ENCODE data around the gene OR52B6. TPM values are rescaled to one million over a fixed set of nuclear protein-coding genes. Genes with fewer than 3 reads are reported as not detected.

The OR52B6 gene, protein sequence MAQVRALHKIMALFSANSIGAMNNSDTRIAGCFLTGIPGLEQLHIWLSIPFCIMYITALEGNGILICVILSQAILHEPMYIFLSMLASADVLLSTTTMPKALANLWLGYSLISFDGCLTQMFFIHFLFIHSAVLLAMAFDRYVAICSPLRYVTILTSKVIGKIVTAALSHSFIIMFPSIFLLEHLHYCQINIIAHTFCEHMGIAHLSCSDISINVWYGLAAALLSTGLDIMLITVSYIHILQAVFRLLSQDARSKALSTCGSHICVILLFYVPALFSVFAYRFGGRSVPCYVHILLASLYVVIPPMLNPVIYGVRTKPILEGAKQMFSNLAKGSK
- not detected for total RNA-seq
- not detected for polyA plus RNA-seq
- long read RNA-seq, donor 1, result 0 reads
- long read RNA-seq, donor 2, result 0 reads
- long read RNA-seq, donor 3, result 0 reads
- long read RNA-seq, donor 4, result 0 reads

DNA sequence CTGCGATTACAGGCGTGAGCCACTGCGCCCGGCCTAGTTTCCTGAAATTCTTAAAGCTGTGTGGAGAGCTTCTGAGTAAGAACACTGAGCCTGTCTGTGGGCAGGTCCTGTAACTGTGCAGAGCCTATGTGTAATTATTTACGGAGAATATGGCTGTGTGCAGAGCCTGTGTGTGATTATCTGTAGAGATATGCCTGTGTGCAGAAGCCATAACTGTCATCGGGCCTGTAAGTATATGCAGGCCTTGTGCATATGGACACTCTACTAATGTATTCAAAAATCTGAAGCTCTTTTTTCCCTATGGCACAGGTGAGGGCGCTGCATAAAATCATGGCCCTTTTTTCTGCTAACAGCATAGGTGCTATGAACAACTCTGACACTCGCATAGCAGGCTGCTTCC, at the start of gene OR52B6:
Gene OR52B6 (plus strand): TSS at position 301 of the 400 bp plus-strand sequence. CDS start 0 bp downstream, at position 301.
- H3K9me3 ChIP-seq (ENCODE audit: control insufficient read depth, low read length), result no peaks in the 10 kb centered on the region
- DNase-seq (no peak), ATAC-seq (no peak)
- H3K4me1 ChIP-seq (ENCODE audit: control insufficient read depth, insufficient read depth, low read length), result no peaks in the 10 kb centered on the region
- H3K4me3 ChIP-seq (ENCODE audit: low read length), result no peak within 1 kb of the TSS
- intact Hi-C loops (cut with DNase I), result no loop called here
- 93% methylated on average over 8 of the region's 8 CpGs for WGBS
- H3K27me3 ChIP-seq (ENCODE audit: control insufficient read depth, insufficient read depth), result no peaks in the 10 kb centered on the region
- no peak within 1 kb of the TSS for H3K27ac ChIP-seq (ENCODE audit: low read length)

DNA sequence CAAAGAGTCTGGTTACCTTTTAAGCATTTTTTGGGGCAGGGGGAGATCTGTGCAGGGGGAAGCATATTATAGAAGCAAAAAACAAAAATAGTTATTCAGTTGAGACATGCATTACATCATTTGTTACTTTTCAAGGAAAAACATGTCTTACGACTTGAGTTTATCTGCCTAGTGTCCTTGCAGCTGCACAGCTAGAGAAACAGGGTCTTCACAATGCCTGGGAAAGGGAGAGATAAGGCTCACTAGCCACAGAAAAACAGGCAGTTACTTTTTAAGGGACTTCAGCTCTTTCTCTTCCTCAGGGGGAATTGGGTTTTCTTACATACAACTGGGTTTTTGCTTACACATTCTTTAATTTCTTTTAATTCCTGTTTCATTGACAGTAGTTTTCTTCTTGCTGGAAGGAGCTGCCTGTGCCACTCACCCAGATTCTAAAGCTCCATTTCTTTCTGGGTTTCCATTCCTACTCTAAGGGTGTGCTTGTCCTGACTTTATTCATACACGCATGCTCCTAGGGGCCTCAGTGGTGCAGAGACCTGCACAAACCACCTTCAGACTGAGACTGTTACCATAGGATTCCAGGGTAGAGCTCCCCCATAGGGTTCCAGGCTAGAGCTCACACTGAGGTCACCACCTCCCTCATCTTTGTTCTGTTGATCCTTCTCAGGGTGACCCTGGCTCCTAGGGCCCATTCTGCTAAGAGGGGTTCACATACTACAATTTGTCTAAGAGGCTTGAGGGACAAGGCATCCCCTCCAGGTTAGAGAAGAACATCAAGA, 49.4 kb upstream of the OR52B6 start:
- WGBS, result 66% methylated on average over 2 of the region's 2 CpGs
- no peak for ATAC-seq
- no peak overlapping the region for H3K27ac ChIP-seq (ENCODE audit: low read length)

DNA sequence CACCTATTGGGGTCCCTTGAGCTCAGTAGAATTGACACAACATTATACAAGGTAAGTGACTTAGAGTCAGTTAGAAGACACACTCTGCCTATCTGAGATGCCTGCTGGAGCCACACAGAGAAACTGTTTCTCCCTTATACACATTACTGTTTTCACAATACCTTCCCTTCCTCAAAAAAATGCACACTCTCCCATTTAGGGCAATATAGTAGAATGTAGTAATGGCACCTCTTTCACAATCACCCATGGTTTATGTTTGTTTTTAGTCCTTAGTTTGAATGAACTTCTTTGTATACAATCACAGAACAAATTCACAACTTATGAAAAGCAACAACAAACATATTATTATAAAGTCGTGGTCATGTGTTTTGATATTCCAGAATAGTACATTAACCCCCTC, 46.6 kb upstream of the OR52B6 start:
- intact Hi-C loops (cut with DNase I), result no loop called here
- ATAC-seq, result no peak
- no peaks in the 10 kb centered on the region for H3K4me1 ChIP-seq (ENCODE audit: control insufficient read depth, insufficient read depth, low read length)
- no peak overlapping the region for H3K4me3 ChIP-seq (ENCODE audit: low read length)
- no peaks in the 10 kb centered on the region for H3K27me3 ChIP-seq (ENCODE audit: control insufficient read depth, insufficient read depth)
- WGBS, result 71% methylated on average over 1 of the region's 1 CpG
- H3K27ac ChIP-seq (ENCODE audit: low read length), result no peak overlapping the region
- no peak for DNase-seq
- no peaks in the 10 kb centered on the region for H3K9me3 ChIP-seq (ENCODE audit: control insufficient read depth, low read length)

More for the DNA sequence above, 49.4 kb upstream of the OR52B6 start:
- intact Hi-C loops (cut with DNase I), result loop anchor here in 1 of 4 donors (2.0 kb wide), 1 partner anchor 34 kb away; no protein-coding TSS in a partner anchor
- Histone ChIP-seq H3K9me3 (ENCODE audit: control insufficient read depth, low read length) (no peaks in the 10 kb centered on the region), H3K4me1 (ENCODE audit: control insufficient read depth, insufficient read depth, low read length) (no peaks in the 10 kb centered on the region), H3K4me3 (ENCODE audit: low read length) (no peak overlapping the region), H3K27me3 (ENCODE audit: control insufficient read depth, insufficient read depth) (no peaks in the 10 kb centered on the region)
- DNase-seq, result no peak

DNA sequence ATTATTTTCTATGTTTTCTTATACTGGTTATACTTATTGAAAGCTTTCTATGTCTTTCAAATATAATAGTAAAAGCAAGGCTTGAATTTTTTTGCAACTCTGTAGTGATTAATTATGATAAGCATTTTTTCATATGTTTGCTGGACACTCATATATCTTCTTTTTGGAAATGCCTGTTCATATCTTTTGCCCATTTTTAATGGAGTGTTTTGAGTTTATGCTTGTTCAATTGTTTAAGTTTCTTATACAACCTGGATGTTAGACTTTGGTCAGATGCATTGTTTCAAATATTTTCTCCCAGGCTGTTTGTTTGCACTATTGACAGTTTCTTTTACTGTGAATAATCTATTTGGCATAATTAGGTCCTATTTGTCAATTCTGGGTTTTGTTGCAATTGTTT, 44.2 kb upstream of the OR52B6 start:
- ATAC-seq (no peak), DNase-seq (no peak)
- no peaks in the 10 kb centered on the region for H3K4me1 ChIP-seq (ENCODE audit: control insufficient read depth, insufficient read depth, low read length)
- H3K27me3 ChIP-seq (ENCODE audit: control insufficient read depth, insufficient read depth), result no peaks in the 10 kb centered on the region
- no peak overlapping the region for H3K4me3 ChIP-seq (ENCODE audit: low read length)
- no peaks in the 10 kb centered on the region for H3K9me3 ChIP-seq (ENCODE audit: control insufficient read depth, low read length)
- intact Hi-C loops (cut with DNase I), result no loop called here
- no peak overlapping the region for H3K27ac ChIP-seq (ENCODE audit: low read length)

DNA sequence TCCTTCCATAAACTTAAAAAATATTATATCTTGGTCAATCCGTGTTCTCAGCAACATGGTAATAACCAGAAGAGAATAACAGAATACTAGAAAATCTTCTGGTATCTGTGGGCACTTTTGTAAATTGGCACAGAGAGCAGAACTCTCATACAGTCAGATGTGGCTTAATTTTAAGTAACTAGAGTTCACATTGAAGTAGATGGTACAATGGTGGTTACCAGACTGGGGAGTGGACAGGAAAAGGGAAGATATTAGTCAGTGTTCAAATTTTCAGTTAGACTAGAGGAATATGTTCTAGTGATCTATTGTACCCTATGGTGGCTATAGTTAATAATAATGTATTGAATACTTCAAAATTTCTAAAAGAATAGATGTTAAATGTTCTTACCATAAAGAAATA, 39.2 kb upstream of the OR52B6 start:
- H3K4me1 ChIP-seq (ENCODE audit: control insufficient read depth, insufficient read depth, low read length), result no peaks in the 10 kb centered on the region
- no peaks in the 10 kb centered on the region for H3K9me3 ChIP-seq (ENCODE audit: control insufficient read depth, low read length)
- intact Hi-C loops (cut with DNase I), result no loop called here
- WGBS, result 47% methylated on average over 1 of the region's 1 CpG
- H3K27me3 ChIP-seq (ENCODE audit: control insufficient read depth, insufficient read depth), result no peaks in the 10 kb centered on the region
- DNase-seq (no peak), ATAC-seq (no peak)
- H3K4me3 ChIP-seq (ENCODE audit: low read length), result no peak overlapping the region
- no peak overlapping the region for H3K27ac ChIP-seq (ENCODE audit: low read length)

DNA sequence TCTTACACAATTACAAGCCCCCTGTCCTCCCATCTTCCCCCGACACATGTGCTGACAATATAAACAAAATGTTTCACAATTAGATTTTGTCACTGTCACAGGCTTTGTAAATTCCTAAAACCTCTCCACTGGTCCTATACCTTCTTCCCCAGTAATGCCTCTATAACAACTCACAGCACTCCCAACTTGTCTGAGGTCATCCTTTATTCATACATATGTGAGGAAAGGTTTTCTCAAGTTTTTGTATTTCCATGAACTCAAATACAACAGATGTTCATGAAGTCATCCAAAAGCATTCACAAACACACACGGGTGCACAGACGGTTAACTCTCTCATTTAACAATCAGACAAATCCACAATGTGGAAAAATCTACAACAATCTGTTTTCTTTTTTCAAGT, 34.2 kb upstream of the OR52B6 start:
- no peaks in the 10 kb centered on the region for H3K4me1 ChIP-seq (ENCODE audit: control insufficient read depth, insufficient read depth, low read length)
- H3K4me3 ChIP-seq (ENCODE audit: low read length), result no peak overlapping the region
- DNase-seq (no peak), ATAC-seq (no peak)
- H3K27ac ChIP-seq (ENCODE audit: low read length), result no peak overlapping the region
- intact Hi-C loops (cut with DNase I), result no loop called here
- WGBS, result 81% methylated on average over 3 of the region's 3 CpGs
- H3K27me3 ChIP-seq (ENCODE audit: control insufficient read depth, insufficient read depth), result no peaks in the 10 kb centered on the region
- H3K9me3 ChIP-seq (ENCODE audit: control insufficient read depth, low read length), result no peaks in the 10 kb centered on the region

DNA sequence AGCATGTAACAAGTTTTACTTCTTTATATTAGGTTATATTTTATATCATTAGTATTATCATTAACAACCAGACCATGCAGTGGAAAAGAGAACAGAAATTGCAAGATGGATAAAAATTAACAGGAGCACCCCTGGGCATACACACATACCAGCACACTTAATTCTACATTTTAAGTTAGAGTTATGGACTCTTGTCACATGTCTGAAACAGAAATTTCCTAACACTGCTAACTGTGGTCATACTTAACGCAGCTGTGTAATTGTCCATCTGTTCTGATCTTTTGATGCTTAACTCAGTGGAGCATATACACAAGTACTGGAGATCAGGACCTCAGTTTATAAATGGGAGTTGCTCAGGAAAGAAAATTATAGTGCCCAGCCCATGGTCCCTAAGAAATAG, 32.7 kb upstream of the OR52B6 start:
- Histone ChIP-seq H3K27ac (ENCODE audit: low read length) (no peak overlapping the region), H3K4me1 (ENCODE audit: control insufficient read depth, insufficient read depth, low read length) (no peaks in the 10 kb centered on the region), H3K9me3 (ENCODE audit: control insufficient read depth, low read length) (no peaks in the 10 kb centered on the region), H3K27me3 (ENCODE audit: control insufficient read depth, insufficient read depth) (no peaks in the 10 kb centered on the region), H3K4me3 (ENCODE audit: low read length) (no peak overlapping the region)
- ATAC-seq (no peak), DNase-seq (no peak)
- 97% methylated on average over 1 of the region's 1 CpG for WGBS
- intact Hi-C loops (cut with DNase I), result no loop called here

DNA sequence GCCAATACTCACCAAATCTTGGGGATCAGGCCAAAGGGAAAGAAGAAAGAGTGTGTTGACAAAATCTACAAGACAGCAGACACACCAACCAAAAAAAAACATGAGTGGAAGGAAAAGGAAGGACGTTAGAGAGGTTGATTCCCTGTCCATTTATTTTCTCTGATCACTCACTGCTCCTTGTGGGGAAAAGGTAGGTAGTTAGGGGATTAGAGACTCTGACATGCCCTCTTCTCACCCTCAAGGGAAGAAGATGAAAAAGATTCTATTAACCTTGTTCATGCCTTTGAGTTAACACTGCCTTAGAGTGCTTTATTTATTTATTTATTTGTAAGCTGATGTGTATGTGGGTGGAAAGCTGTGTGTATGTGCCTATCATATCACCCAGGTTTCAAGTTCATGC, 32.2 kb upstream of the OR52B6 start, which contains the start of gene OR52H1:
Gene OR52H1 (minus strand): TSS at position 101 of the 400 bp plus-strand sequence. CDS start 3,035 bp downstream, outside the sequence.
- DNase-seq (no peak), ATAC-seq (no peak)
- intact Hi-C loops (cut with DNase I), result no loop called here
- Histone ChIP-seq H3K4me3 (ENCODE audit: low read length) (no peak within 1 kb of the TSS), H3K4me1 (ENCODE audit: control insufficient read depth, insufficient read depth, low read length) (no peaks in the 10 kb centered on the region), H3K9me3 (ENCODE audit: control insufficient read depth, low read length) (no peaks in the 10 kb centered on the region), H3K27me3 (ENCODE audit: control insufficient read depth, insufficient read depth) (no peaks in the 10 kb centered on the region), H3K27ac (ENCODE audit: low read length) (no peak within 1 kb of the TSS)
- 35% methylated on average over 1 of the region's 1 CpG for WGBS

DNA sequence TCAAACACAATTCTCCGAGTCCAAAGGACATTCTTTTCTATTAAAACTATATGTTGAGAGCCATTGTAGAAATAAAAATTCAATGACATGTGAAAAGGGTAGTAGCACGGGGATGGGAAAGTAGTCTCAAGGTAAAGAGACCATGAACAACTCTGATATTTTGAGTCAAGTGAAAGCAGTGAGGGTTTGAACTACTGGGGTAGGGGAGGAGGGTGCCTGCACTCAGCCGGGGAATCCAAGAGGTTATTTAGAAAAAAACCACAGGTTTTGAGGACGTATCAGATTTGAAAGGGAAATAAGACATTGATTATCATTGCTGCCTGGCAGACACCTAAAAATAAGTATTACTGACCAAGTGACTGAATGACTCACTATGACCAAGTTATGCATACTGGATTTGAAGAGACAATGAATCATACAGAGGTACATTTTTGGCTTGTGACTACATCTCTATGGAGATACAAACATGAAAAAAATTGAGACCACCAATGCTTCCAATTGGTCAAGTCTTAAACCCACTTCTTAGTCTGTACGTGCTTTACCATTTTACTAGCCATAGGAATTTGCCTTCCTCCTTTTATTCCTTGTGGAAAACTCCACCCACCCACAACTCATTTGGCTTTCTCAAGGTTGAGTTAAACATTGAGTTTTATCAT, 30.1 kb upstream of the OR52B6 start:
- intact Hi-C loops (cut with DNase I), result no loop called here
- DNase-seq (no peak), ATAC-seq (no peak)
- H3K9me3 ChIP-seq (ENCODE audit: control insufficient read depth, low read length), result no peaks in the 10 kb centered on the region
- H3K27me3 ChIP-seq (ENCODE audit: control insufficient read depth, insufficient read depth), result no peaks in the 10 kb centered on the region
- no peaks in the 10 kb centered on the region for H3K4me1 ChIP-seq (ENCODE audit: control insufficient read depth, insufficient read depth, low read length)
- no peak overlapping the region for H3K4me3 ChIP-seq (ENCODE audit: low read length)
- H3K27ac ChIP-seq (ENCODE audit: low read length), result no peak overlapping the region
- 71% methylated on average over 5 of the region's 5 CpGs for WGBS

DNA sequence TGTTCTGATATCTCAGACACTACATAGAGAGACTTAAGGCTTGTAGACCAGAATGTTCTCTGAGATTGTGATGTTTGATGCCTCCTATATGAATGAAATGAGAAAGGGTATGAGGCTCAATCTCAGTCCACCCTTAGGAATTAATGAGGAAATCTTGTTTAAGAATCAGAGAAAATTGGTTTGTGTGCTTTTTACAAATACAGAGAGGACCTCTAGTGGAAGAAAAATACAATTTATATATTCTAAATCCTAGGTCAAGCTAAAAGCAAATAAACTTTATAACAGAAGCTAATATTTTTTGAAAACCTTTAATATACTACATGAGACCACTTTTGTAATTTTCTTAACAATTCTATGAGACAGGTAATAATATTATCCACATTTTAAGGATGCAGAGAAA, 27.3 kb upstream of the OR52B6 start:
- no peak for ATAC-seq
- intact Hi-C loops (cut with DNase I), result no loop called here
- Histone ChIP-seq H3K4me3 (ENCODE audit: low read length) (no peak overlapping the region), H3K9me3 (ENCODE audit: control insufficient read depth, low read length) (no peaks in the 10 kb centered on the region), H3K4me1 (ENCODE audit: control insufficient read depth, insufficient read depth, low read length) (no peaks in the 10 kb centered on the region), H3K27ac (ENCODE audit: low read length) (no peak overlapping the region), H3K27me3 (ENCODE audit: control insufficient read depth, insufficient read depth) (no peaks in the 10 kb centered on the region)
- no peak for DNase-seq
